ENCODE measurements around the gene ICAM1. TPM values are rescaled to one million over a fixed set of nuclear protein-coding genes. Genes with fewer than 3 reads are reported as not detected.

The ICAM1 gene
- total RNA-seq, 1 experiment from 2014 or later: 2.3 TPM

DNA sequence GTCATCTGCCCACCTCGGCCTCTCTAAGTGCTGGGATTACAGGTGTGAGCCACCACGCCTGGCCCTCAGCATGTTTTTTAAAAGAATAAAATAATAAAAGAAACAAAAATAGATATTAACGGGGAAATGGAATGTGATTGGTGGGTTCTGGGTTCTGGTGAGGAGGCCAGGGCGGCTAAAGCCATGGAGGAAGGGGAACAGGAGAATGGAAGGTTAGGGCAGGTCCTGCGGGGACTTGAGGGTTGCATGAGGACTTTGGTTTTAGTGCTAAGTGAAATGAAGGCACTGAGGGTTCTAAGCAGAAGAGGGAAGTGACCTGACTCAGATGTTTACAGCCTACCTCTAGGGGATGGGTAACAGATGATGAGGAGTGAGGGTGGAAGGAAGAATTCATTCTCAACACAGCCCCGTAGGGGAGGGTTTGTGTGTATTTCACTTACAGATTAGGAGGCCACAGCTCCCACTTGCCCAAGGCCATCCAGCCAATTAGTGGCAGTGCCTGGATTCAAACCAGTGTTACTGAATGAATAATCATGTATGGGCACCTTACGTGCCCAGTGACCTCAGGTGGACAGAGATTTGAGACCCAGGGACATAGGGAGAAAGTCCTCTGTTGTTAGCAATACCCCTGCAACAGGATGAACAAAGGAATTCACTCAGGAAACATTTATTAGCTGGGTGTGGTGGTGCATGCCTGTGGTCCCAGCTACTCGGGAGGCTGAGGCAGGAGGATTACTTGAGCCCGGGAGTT lies 25.6 kb upstream of the ICAM1 start:
- Mint-ChIP-seq H3K4me1 (peaks cover 0 to 4% of the 10 kb centered on the region in 2 experiments; a peak in 1 of 4 replicates), H3K27me3 (ENCODE audit: low read depth) (no peaks in the 10 kb centered on the region; the same call in 1 of the 2 replicates), H3K27ac (peak overlapping the region in 2 of 3 experiments; percentile 77 to 79; a peak in 5 of 7 replicates), H3K4me3 (no peak overlapping the region), H3K9me3 (no peaks in the 10 kb centered on the region; a peak in 1 of 5 replicates), H3K36me3 (ENCODE audit: insufficient read depth in 1 of 3, low read depth in 3 of 3) (no peaks in the 10 kb centered on the region)
- Histone ChIP-seq H3K9ac (ENCODE audit: extremely low read depth, insufficient read length, low read length) (no peak overlapping the region), H2BK120ac (ENCODE audit: low read depth, low read length, poor library complexity, severe bottlenecking) (no peak overlapping the region), H3K4me2 (ENCODE audit: insufficient read depth, insufficient read length, low read length) (no peak overlapping the region), H3K56ac (ENCODE audit: insufficient read length, low read depth, low read length) (no peak overlapping the region), H3K4me1 (ENCODE audit: insufficient read depth, low read length) (no peaks in the 10 kb centered on the region), H3K27me3 (ENCODE audit: insufficient read depth, low read length) (no peaks in the 10 kb centered on the region), H2BK15ac (ENCODE audit: low read depth, low read length) (no peak overlapping the region), H4K5ac (ENCODE audit: insufficient read length, low read depth, low read length) (no peak overlapping the region), H4K20me1 (ENCODE audit: control insufficient read depth, insufficient read depth, insufficient read length) (no peaks in the 10 kb centered on the region), H3K9me3 (ENCODE audit: control insufficient read depth, low read depth, low read length) (no peaks in the 10 kb centered on the region), H3K14ac (ENCODE audit: insufficient read depth, low read length) (no peak overlapping the region), H2BK20ac (ENCODE audit: low read depth, low read length, poor library complexity, severe bottlenecking) (no peak overlapping the region), H3K18ac (ENCODE audit: insufficient read length, low read depth, low read length) (no peak overlapping the region), H3K79me2 (ENCODE audit: insufficient read depth, low read length) (no peaks in the 10 kb centered on the region), H3K79me1 (ENCODE audit: insufficient read depth, low read depth, low read length, poor library complexity, severe bottlenecking) (no peaks in the 10 kb centered on the region), H3K23ac (ENCODE audit: insufficient read length, low read depth, low read length) (no peak overlapping the region), H3T11ph (ENCODE audit: low read length) (no peak overlapping the region), H4K91ac (ENCODE audit: insufficient read length, low read depth, low read length) (no peak overlapping the region), H4K8ac (replicated peaks; ENCODE audit: insufficient read length, low read depth, low read length) (no peak overlapping the region), H2BK5ac (ENCODE audit: insufficient read length, low read length) (no peak overlapping the region), H2AK5ac (ENCODE audit: insufficient read length, low read length) (no peak overlapping the region), H3K23me2 (ENCODE audit: insufficient read length, low read depth, low read length, poor library complexity, severe bottlenecking) (no peaks in the 10 kb centered on the region), H3K27ac (ENCODE audit: insufficient read length, low read depth, low read length) (no peak overlapping the region), H3K4ac (ENCODE audit: low read depth, low read length) (no peak overlapping the region), H2BK12ac (ENCODE audit: insufficient read length, low read depth, low read length) (no peak overlapping the region), H2AFZ (ENCODE audit: low read length) (no peak overlapping the region)
- whole genome bisulfite sequencing (ENCODE audit: extremely low coverage, insufficient read length, low lambda C conversion rate): no CpG with 5 or more reads among the region's 9 CpGs
- TF ChIP-seq, protein P1, sequence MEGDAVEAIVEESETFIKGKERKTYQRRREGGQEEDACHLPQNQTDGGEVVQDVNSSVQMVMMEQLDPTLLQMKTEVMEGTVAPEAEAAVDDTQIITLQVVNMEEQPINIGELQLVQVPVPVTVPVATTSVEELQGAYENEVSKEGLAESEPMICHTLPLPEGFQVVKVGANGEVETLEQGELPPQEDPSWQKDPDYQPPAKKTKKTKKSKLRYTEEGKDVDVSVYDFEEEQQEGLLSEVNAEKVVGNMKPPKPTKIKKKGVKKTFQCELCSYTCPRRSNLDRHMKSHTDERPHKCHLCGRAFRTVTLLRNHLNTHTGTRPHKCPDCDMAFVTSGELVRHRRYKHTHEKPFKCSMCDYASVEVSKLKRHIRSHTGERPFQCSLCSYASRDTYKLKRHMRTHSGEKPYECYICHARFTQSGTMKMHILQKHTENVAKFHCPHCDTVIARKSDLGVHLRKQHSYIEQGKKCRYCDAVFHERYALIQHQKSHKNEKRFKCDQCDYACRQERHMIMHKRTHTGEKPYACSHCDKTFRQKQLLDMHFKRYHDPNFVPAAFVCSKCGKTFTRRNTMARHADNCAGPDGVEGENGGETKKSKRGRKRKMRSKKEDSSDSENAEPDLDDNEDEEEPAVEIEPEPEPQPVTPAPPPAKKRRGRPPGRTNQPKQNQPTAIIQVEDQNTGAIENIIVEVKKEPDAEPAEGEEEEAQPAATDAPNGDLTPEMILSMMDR (conservative IDR thresholded peaks at IDR 0.05): no peak
- DNase-seq: no peak
